Heart left ventricle (tissue), 16 donors: ENCODE measurements around the gene HELZ. TPM values are rescaled to one million over a fixed set of nuclear protein-coding genes. Genes with fewer than 3 reads are reported as not detected.

Experiments used
- ATAC-seq, 4 donors: fragments of 200-7000 bp; cut with Tn5 transposase; one replicate each; pipeline ENCODE4 v1.9.1; 2020 to 2022; ENCODE audit warnings: moderate library complexity in 4 of 4, mild to moderate bottlenecking in 3 of 4, moderate number of reproducible peaks in 1 of 4
- DNase-seq, 5 donors: peaks; one replicate each; pipeline ENCODE4 v3.0.0-alpha.2; 2020
- H3K27ac ChIP-seq, 12 donors: fragments of 200-600 bp; sonication (generic) in 4 of 12; one replicate each; pipeline versions ENCODE4 v1.5.0 to v1.8.0; 2016 to 2022; ENCODE audit warnings: mild to moderate bottlenecking in 2 of 12
- H3K27me3 ChIP-seq, 9 donors: fragments of 200-600 bp; sonication (generic) in 2 of 9; one replicate each; pipeline versions ENCODE4 v1.5.1 to v1.8.0; 2016 to 2022; ENCODE audit warnings: mild to moderate bottlenecking in 3 of 9
- H3K36me3 ChIP-seq, 9 donors: fragments of 200-600 bp; sonication (generic) in 2 of 9; one replicate each; pipeline versions ENCODE4 v1.5.0 to v1.8.0; 2018 to 2022; ENCODE audit warnings: mild to moderate bottlenecking in 2 of 9
- H3K4me1 ChIP-seq, 12 donors: fragments of 200-600 bp; sonication (generic) in 4 of 12; one replicate each; pipeline versions ENCODE4 v1.5.0 to v1.8.0; 2016 to 2022; ENCODE audit warnings: mild to moderate bottlenecking in 3 of 12
- H3K4me3 ChIP-seq, 12 donors: fragments of 200-600 bp; sonication (generic) in 4 of 12; one replicate each; pipeline versions ENCODE4 v1.5.0 to v1.8.0; 2017 to 2022; ENCODE audit warnings: mild to moderate bottlenecking in 9 of 12, moderate library complexity in 4 of 12
- H3K9me3 ChIP-seq, 12 donors: fragments of 200-600 bp; sonication (generic) in 4 of 12; one replicate each; pipeline versions ENCODE4 v1.5.0 to v1.8.0; 2016 to 2022; ENCODE audit warnings: mild to moderate bottlenecking in 1 of 12
- CTCF ChIP-seq, 12 donors: fragments of 200-600 bp; sonication (generic) in 4 of 12; IDR thresholded peaks; one replicate each; pipeline versions ENCODE4 v1.5.0 to v1.8.0; 2018 to 2022; ENCODE audit warnings: antibody characterized with exemption in 12 of 12, mild to moderate bottlenecking in 5 of 12
- POLR2A ChIP-seq, 2 donors: fragments of 450-650 bp; IDR thresholded peaks; one replicate each; pipeline ENCODE4 v1.6.1; 2017; ENCODE audit warnings: antibody characterized with exemption in 2 of 2, mild to moderate bottlenecking in 2 of 2, moderate library complexity in 2 of 2
- WGBS, 4 donors: extraction: QIAGEN DNeasy Blood & Tissue Kit in 2 of 4; methylation state at CpG; one replicate each; pipeline versions ENCODE4 v1.1.5 to v1.1.7; 2013 to 2018; 5-methylcytosine and 5-hydroxymethylcytosine counted together
- intact Hi-C, 10 donors: fragments of 100-400 bp; cut with DNase I; formaldehyde crosslinking; loops; one replicate each; pipeline versions ENCODE4 v1.11.1 to v1.14.2; 2022
- polyA plus RNA-seq, 2 donors: library from polyadenylated mRNA; stranded (reverse); fragments of 200-250 nt; gene quantifications; one replicate each; pipeline ENCODE4 v1.2.3, GENCODE V29; 2013
- total RNA-seq, 9 donors: library from RNA; depleted of rRNA in 2 of 9; stranded (reverse); fragments of >200 nt in 2 of 9; fragmentation: NEBNext Ultra II Directional in 3 of 9; extraction: Animal tissue kit (Norgen Biotek cat#: 25700) in 3 of 9; gene quantifications; one replicate each; pipeline versions ENCODE4 v1.1.0 to v1.2.4, GENCODE V29; 2016 to 2023
- donor health status: ischemic (EF 13 %, LVEDD 7.1; RV severe dilation, severe dysfunction).
- donor health status: healthy with polysubstance abuse.
- donor health status: DM: no; HTN: yes; CAD: no.
- donor health status: DM: no; HTN: no; CAD: no.
- donor health status: ischemic (EF 25% LVEDD 6.9; RV normal size, moderate dysfunction).
- donor health status: ischemic (EF 25% LVEDD 5.7; RV mildly dilated, moderate dysfunction).
- donor health status: healthy.
- donor health status: DM: yes; HTN: yes; CAD: no.
- donor health status: ischemic (EF 35%, LVEDD 5.7; RV mildly dilated, moderate dysfunction).
- donor health status: nonischemic (EF 11% LVEDD 7.7; RV severe dilation, severe dysfunction).
- donor health status: DM: yes; HTN: yes; CAD: no.
- donor health status: PGD.
- donor health status: ischemic (EF 29% LVEDD 5.4; RV normal size, mild dysfunction).
- donor health status: nonischemic (EF 23%, LVEDD 6.1; RV moderate dilation, normal function).

Gene HELZ
- total and polyA plus RNA-seq, 11 donors: 5.1 to 48.4 (median 30.3) TPM

GRCh38 chr17:67125924-67126323 lies 119.1 kb downstream of the HELZ start:
- no peak overlapping the region for H3K4me3 ChIP-seq
- ATAC-seq: no peak
- peaks cover 0 to 8% (median 3%) of the 10 kb centered on the region in 12 donors for H3K4me1 ChIP-seq
- 95 to 100% (median 97%) methylated on average over 1 of the region's 1 CpG for WGBS, 4 donors
- no peak for TF ChIP-seq CTCF (IDR thresholded peaks at IDR 0.05)
- no peak for TF ChIP-seq POLR2A (IDR thresholded peaks at IDR 0.05)
- peaks cover 0 to 79% (median 49%) of the 10 kb centered on the region in 9 donors for H3K36me3 ChIP-seq
- intact Hi-C loops: no loop called here
- no peak for DNase-seq
- no peaks in the 10 kb centered on the region for H3K9me3 ChIP-seq
- H3K27ac ChIP-seq: no peak overlapping the region
- no peaks in the 10 kb centered on the region for H3K27me3 ChIP-seq

- Histone ChIP-seq H3K27ac (no peak overlapping the region), H3K9me3 (no peaks in the 10 kb centered on the region), H3K36me3 (peaks cover 0 to 85% (median 54%) of the 10 kb centered on the region in 9 donors), H3K4me3 (no peak overlapping the region), H3K4me1 (peaks cover 0 to 11% (median 3%) of the 10 kb centered on the region in 12 donors), H3K27me3 (no peaks in the 10 kb centered on the region)
- WGBS, 4 donors: 20 to 40% (median 25%) methylated on average over 1 of the region's 1 CpG
- TF ChIP-seq POLR2A (IDR thresholded peaks at IDR 0.05): no peak
- TF ChIP-seq CTCF (IDR thresholded peaks at IDR 0.05): no peak
- no peak for DNase-seq
- no peak for ATAC-seq
- intact Hi-C loops: no loop called here
Observed at GRCh38 chr17:67125417-67125816, 119.6 kb downstream of the HELZ start.

- Histone ChIP-seq H3K9me3 (no peaks in the 10 kb centered on the region), H3K4me3 (no peak overlapping the region), H3K36me3 (peaks cover 0 to 89% (median 62%) of the 10 kb centered on the region in 9 donors), H3K4me1 (peaks cover 0 to 11% (median 3%) of the 10 kb centered on the region in 12 donors), H3K27ac (no peak overlapping the region), H3K27me3 (no peaks in the 10 kb centered on the region)
- 85 to 92% (median 91%) methylated on average over 4 of the region's 4 CpGs for WGBS, 4 donors
- DNase-seq (no peak), ATAC-seq (no peak)
- intact Hi-C loops: no loop called here
- TF ChIP-seq POLR2A (IDR thresholded peaks at IDR 0.05): no peak
- TF ChIP-seq CTCF (IDR thresholded peaks at IDR 0.05): no peak
Observed at GRCh38 chr17:67124450-67125148, 120.4 kb downstream of the HELZ start.

GRCh38 chr17:67123699-67124098 lies 121.3 kb downstream of the HELZ start:
- H3K27me3 ChIP-seq: no peaks in the 10 kb centered on the region
- peaks cover 0 to under 1% (median 0%) of the 10 kb centered on the region in 12 donors for H3K9me3 ChIP-seq
- no peak overlapping the region for H3K27ac ChIP-seq
- DNase-seq: no peak
- intact Hi-C loops: no loop called here
- no peak for TF ChIP-seq CTCF (IDR thresholded peaks at IDR 0.05)
- TF ChIP-seq POLR2A (IDR thresholded peaks at IDR 0.05): no peak
- H3K4me3 ChIP-seq: no peak overlapping the region
- peaks cover 0 to 89% (median 64%) of the 10 kb centered on the region in 9 donors for H3K36me3 ChIP-seq
- ATAC-seq: no peak
- H3K4me1 ChIP-seq: peaks cover 0 to 11% (median 3%) of the 10 kb centered on the region in 12 donors
